GM18499 (cell line): Measurements from ENCODE around the gene GOLGA1.
"Not testable (repeated sequence)": the region's sequence is repeated elsewhere in the genome, so short reads cannot be mapped to it uniquely, and the experiment has no call there.

Experiments used
- ATAC-seq: cut with Tn5 transposase; IDR thresholded peaks from one replicate; pipeline ENCODE4 v1.9.1; 2021; ENCODE audit warnings: moderate number of reproducible peaks; ENCODE audit not compliant: insufficient read depth, unreplicated experiment

The GOLGA1 gene

GRCh38 chr9:124940521-124940893 lies 376 bp downstream of the GOLGA1 start:
- peak; percentile 25 for ATAC-seq

GRCh38 chr9:124939944-124940343 lies 939 bp downstream of the GOLGA1 start:
- no peak for ATAC-seq

GRCh38 chr9:124934290-124934689 lies 6.6 kb downstream of the GOLGA1 start:
- no peak for ATAC-seq

- no peak for ATAC-seq
Measured at GRCh38 chr9:124932333-124932732, 8.6 kb downstream of the GOLGA1 start.

- ATAC-seq, result no peak
Measured at GRCh38 chr9:124929464-124929863, 11.4 kb downstream of the GOLGA1 start.

GRCh38 chr9:124928116-124928515 lies 12.8 kb downstream of the GOLGA1 start:
- no peak for ATAC-seq

- not testable (repeated sequence) for ATAC-seq
Measured at GRCh38 chr9:124920394-124920793, 20.5 kb downstream of the GOLGA1 start.

DNA sequence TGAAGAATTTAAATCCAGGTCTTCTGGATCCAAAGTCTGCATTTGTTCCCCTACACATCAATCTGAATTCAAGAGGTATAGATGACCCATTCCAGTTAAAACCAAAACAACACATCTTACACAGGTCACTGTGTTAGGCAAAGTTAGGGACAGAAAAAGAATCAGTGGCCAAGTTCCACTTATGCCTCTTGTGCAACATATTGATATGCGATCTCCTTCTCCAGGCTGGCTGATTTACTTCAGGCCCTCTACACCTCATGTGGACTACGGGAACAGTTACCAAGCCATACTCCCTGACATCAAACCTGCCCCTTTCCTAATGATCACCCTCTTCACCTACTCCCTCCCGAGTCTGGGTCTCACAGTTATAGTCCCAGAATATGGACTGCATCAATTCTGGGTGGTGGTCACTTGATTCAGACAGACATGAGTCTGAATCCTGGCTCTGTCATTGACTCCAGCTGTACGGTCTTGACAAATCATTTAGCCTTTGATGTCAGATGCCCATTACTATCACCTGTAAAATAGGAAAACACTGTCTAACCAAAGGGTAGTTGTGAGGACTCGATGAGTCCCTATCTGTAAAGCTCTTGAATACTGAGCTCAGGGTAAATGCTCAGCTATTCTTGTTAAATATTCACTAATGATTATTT lies 26.0 kb downstream of the GOLGA1 start:
- ATAC-seq, result no peak

GRCh38 chr9:124913378-124913777 lies 27.5 kb downstream of the GOLGA1 start:
- no peak for ATAC-seq

DNA sequence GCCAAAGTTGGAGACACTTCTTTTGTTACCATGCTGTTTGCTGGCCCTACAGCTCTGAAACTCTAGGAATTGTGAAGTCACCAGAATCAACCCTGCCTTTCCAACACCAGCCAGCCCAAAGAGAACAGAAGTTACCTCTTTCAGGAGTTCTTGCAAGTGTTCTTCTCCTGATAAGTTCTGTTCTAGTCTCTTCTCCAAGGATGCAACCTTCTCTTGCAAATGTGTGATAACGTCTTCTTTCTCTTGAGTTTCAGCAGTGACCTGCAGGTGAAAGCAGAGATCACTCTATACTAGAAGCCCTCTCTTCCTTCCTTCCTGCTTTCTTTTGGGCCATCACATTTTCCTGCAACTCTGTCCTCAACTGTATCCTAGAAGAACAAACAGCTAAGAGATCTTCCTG lies 29.1 kb downstream of the GOLGA1 start:
- ATAC-seq, result no peak

GRCh38 chr9:124908098-124908497 lies 32.8 kb downstream of the GOLGA1 start:
- ATAC-seq, result no peak

GRCh38 chr9:124906966-124907365 lies 33.9 kb downstream of the GOLGA1 start:
- ATAC-seq, result no peak

DNA sequence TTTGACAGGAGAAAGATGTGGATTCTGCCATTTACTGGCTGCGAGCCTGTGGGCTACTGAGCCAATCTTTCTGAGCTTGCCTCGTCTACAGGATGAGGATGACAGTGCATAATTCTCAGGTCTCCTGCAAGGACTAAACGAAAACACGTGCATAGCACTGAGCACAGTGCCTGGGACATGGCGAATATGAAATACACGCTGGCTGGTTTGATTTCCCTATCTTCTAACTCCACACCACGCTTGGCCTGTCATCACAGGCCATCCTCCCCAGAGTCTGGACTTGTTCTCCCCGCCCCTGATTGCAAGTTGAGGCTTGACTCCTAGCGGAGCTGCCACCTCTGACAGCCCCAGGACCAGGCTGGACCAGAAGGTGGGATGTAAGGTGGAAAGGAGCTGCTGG lies 41.0 kb downstream of the GOLGA1 start:
- no peak for ATAC-seq

DNA sequence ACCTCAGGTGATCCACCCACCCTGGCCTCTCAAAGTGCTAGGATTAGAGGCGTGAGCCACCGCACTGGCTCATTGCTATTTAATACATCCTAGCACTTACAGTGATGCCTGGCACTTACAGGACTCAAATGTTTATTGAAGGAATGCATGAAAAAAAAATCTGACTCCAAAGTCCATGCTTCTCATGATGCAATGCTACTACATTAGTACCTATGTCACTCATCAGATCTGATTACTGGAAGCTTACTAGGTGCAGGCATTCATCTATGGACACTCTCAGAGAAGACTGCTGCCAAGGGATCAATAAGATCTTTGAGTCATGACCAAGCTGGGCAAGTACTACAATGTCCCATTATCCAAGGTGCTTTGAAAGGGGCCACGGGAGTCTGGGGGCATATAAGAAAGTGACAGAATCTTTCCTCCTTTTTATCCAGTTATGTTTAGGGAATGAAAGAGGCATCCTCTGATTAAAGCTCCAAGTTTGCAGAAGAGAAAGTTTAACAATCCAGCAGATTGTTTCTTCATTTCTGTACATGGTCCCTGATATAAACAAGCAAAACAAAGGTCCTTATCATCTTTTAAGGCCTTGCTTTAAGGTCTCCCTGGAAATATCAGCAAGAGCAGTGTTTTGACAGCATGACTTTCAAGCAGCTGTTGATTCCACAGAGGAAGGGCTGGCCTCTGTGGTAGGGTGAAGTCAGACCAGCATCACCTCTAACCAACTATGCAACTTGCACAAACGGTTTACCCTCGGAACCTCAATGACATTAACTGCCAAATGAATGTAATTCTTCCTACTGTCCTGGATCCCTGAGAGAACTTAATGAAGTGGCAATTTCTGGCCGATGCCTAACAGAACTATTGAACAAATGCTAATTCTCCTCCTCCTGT lies 43.1 kb downstream of the GOLGA1 start:
- ATAC-seq, result no peak

DNA sequence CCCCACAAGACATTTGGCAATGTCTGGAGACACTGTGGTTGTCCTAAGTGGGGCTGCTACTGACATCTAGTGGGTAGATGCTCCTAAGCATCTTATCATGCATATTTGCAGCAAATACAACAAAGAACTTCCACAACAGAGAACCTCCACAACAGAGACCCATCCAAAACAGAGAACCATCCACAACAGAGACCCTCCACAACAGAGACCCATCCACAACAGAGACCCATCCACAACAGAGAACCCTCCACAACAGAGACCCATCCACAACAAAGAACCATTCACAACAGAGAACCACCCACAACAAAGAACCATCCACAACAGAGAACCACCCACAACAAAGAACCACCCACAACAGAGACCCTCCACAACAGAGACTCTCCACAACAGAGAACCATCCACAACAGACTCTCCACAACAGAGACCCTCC lies 46.1 kb downstream of the GOLGA1 start:
- ATAC-seq, result no peak

GRCh38 chr9:124894035-124894740 lies 46.7 kb downstream of the GOLGA1 start:
- no peak for ATAC-seq

DNA sequence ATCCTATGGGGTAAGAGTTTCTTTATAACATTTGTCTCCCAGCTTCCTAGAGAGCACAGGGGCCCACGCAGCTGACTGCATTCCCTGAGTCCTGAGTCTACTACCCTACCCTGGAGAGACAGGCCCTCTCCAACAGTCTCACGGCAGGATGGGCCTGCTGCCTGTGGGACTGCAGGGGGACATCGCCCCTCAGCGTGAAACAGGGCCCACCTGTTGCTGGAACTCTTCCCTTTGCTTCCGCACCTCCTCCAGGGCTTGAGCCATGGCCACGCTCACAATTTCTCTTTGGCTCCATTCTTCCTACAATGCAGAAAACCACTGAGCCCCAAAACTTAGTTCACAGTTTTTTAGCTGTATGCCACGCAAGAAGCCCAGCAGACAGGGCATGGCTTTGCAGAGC lies 50.7 kb downstream of the GOLGA1 start:
- ATAC-seq, result no peak

DNA sequence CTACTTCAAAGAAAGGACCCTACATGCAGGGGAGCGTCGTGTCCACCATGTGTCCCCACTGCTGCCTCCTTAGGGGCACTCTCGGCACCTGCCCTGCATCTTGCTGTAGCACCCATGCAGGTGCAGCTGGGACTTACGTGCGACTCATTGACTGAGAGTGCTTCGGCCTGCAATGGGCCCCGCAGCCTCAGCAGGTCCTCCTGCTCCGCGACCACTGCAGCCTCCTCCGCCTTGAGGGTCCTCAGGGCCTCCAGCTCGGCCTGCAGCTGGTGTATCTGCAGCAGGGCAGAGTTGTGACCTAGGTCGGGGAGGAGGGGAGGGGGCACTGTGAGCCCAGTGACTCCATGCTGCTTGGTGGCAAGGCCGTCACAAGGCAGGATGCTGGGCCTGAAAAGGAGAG lies 51.9 kb downstream of the GOLGA1 start:
- ATAC-seq, result no peak

- ATAC-seq, result no peak
Measured at GRCh38 chr9:124887832-124888231, 53.1 kb downstream of the GOLGA1 start.

DNA sequence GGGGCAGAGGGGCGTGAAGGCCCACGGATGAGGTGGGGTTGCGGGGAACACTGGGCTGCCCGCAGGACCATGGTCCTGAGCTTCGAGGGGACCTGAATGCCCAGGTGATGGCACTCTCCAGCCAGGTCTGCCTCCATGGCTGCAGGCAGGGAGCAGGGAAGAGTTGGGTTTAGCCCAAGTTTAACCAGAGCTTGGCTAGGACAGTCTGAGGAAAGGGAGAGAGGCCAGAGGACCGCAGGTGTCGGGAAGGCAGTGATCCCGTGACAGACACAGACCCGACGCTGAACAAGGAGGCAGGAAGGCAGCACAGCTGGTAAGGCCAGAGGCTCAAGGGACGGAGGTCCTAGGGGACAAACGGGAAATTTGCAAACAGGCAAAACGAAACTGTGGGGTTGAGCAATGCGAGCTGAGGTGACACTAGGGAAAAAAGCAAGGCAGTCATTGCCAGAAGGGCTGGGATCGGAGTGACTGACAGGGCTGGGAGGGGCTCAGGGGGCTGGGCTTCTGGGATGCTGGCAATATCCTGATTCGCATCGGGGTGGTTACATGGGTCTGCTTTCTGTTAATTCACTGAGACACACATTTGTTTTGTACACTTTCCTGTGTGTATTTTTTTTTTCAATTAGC lies 53.9 kb downstream of the GOLGA1 start:
- no peak for ATAC-seq

DNA sequence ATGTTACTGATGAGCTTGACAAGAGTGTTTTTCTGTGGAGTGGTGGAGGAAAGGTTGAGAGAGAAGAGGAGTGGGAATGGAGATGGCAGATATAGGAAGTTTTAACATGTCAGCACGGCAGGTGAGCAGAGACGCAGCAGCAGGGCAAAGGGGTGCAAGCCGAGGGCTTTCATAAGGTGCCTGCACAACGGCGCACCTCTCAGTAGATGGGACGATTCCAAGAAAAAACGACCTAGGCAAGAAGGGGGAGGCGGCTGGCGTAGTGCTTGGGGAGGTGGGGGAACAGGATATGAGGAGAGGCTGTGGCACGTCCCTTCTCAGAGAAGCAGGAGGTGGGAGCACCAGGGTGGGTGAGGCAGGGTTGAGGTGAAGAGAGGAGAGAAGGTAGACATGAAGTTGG lies 54.4 kb downstream of the GOLGA1 start:
- no peak for ATAC-seq
